ENCODE data around the gene EXOC6B.
"Not testable (repeated sequence)": the region's sequence is repeated elsewhere in the genome, so short reads cannot be mapped to it uniquely, and the experiment has no call there.

GRCh38 chr2:72421771-72422379, 404.0 kb downstream of the EXOC6B start:
- not testable (repeated sequence) for TF ChIP-seq CTCF, POLR2A (IDR thresholded peaks at IDR 0.05)
